Loucy (cell line): ENCODE results near the gene AGAP1.

ENCODE experiments used
- CTCF ChIP-seq: fragments of 200-600 bp; sonication (generic); conservative IDR thresholded peaks from 2 replicates; pipeline ENCODE4 v1.5.1; 2014; ENCODE audit warnings: mild to moderate bottlenecking, antibody characterized with exemption, low read length
- EZH2phosphoT487 ChIP-seq: fragments of 200-600 bp; IDR thresholded peaks from 2 replicates; pipeline ENCODE4 v1.6.1; 2018; ENCODE audit warnings: antibody characterized with exemption, mild to moderate bottlenecking, moderate library complexity, borderline replicate concordance

- TF ChIP-seq CTCF = no peak
- no peak for TF ChIP-seq EZH2phosphoT487
Measured at GRCh38 chr2:235970204-235971040, 476.6 kb downstream of the AGAP1 start.
